Stimulated activated effector memory CD8-positive, alpha-beta T cell treated with anti-CD3 and anti-CD28 coated beads, Interleukin-12 subunit alpha, Interleukin-12 subunit beta, amount 100 ng/mL, for 72 hours (primary cell): Measurements from ENCODE around the gene SCO1.
"Not testable (repeated sequence)": the region's sequence is repeated elsewhere in the genome, so short reads cannot be mapped to it uniquely, and the experiment has no call there.

ENCODE experiments used
- ATAC-seq: fragments of 150-1000 bp; cut with Tn5 transposase; 2 replicates; pipeline ENCODE4 v1.10.0; 2021
- DNase-seq, 2 donors: peaks; one replicate each; pipeline ENCODE4 v3.0.0; 2021 to 2022; ENCODE audit warnings: low spot score in 2 of 2
- H3K27ac Mint-ChIP-seq: one replicate; pipeline ENCODE4 v1.8.0; 2022; ENCODE audit warnings: mild to moderate bottlenecking, mixed read lengths
- H3K36me3 Mint-ChIP-seq: one replicate; pipeline ENCODE4 v1.8.0; 2022; ENCODE audit warnings: mild to moderate bottlenecking, mixed read lengths
- H3K4me1 Mint-ChIP-seq: one replicate; pipeline ENCODE4 v1.8.0; 2022; ENCODE audit warnings: mixed read lengths
- H3K4me3 Mint-ChIP-seq: one replicate; pipeline ENCODE4 v1.8.0; 2022; ENCODE audit warnings: mild to moderate bottlenecking, mixed read lengths
- H3K9me3 Mint-ChIP-seq: one replicate; pipeline ENCODE4 v1.8.0; 2022; ENCODE audit warnings: mixed read lengths

Gene SCO1

GRCh38 chr17:10731408-10731879 is 34.1 kb upstream of the SCO1 start:
- ATAC-seq: no peak
- peak in 1 of 2 donors; percentile 33 for DNase-seq
- H3K9me3 Mint-ChIP-seq: no peaks in the 10 kb centered on the region
- no peak overlapping the region for H3K27ac Mint-ChIP-seq
- H3K4me1 Mint-ChIP-seq: peaks cover 10% of the 10 kb centered on the region
- no peaks in the 10 kb centered on the region for H3K36me3 Mint-ChIP-seq
- H3K4me3 Mint-ChIP-seq: peak overlapping the region; percentile 90

GRCh38 chr17:10730247-10730646 is 32.9 kb upstream of the SCO1 start:
- not testable (repeated sequence) for ATAC-seq, H3K9me3 Mint-ChIP-seq, H3K36me3 Mint-ChIP-seq
- peaks cover 10% of the 10 kb centered on the region for H3K4me1 Mint-ChIP-seq
- H3K27ac Mint-ChIP-seq: peak overlapping the region; percentile 59
- DNase-seq: peak in 1 of 2 donors; percentile 42
- peak overlapping the region; percentile 90 for H3K4me3 Mint-ChIP-seq

GRCh38 chr17:10729334-10730193 is 32.2 kb upstream of the SCO1 start, which contains the start of gene TMEM220:
Gene TMEM220, minus strand, starts transcription at chr17:10730023. Its CDS starts 172 bp downstream, at chr17:10729851.
- Mint-ChIP-seq H3K4me1 (peaks cover 10% of the 10 kb centered on the region), H3K36me3 (no peaks in the 10 kb centered on the region), H3K9me3 (no peaks in the 10 kb centered on the region), H3K27ac (peak within 1 kb of the TSS; percentile 59), H3K4me3 (peak within 1 kb of the TSS; percentile 90)
- DNase-seq: peak; percentile 22 to 62
- peak; percentile 73 for ATAC-seq

- no peak for ATAC-seq
- H3K9me3 Mint-ChIP-seq: no peaks in the 10 kb centered on the region
- H3K27ac Mint-ChIP-seq: no peak overlapping the region
- H3K4me1 Mint-ChIP-seq: peaks cover 10% of the 10 kb centered on the region
- no peaks in the 10 kb centered on the region for H3K36me3 Mint-ChIP-seq
- no peak overlapping the region for H3K4me3 Mint-ChIP-seq
- no peak for DNase-seq
These were observed 31.1 kb upstream of the SCO1 start for GRCh38 chr17:10728331-10728892.

GRCh38 chr17:10727192-10727591 is 29.9 kb upstream of the SCO1 start:
- no peak for DNase-seq
- Mint-ChIP-seq H3K36me3 (no peaks in the 10 kb centered on the region), H3K9me3 (no peaks in the 10 kb centered on the region), H3K4me3 (no peak overlapping the region), H3K27ac (no peak overlapping the region), H3K4me1 (peaks cover 10% of the 10 kb centered on the region)
- peak; percentile 78 for ATAC-seq

GRCh38 chr17:10726196-10726595 is 28.9 kb upstream of the SCO1 start:
- no peak for DNase-seq
- H3K4me1 Mint-ChIP-seq: peaks cover 10% of the 10 kb centered on the region
- ATAC-seq: no peak
- H3K9me3 Mint-ChIP-seq: no peaks in the 10 kb centered on the region
- no peak overlapping the region for H3K4me3 Mint-ChIP-seq
- H3K27ac Mint-ChIP-seq: no peak overlapping the region
- H3K36me3 Mint-ChIP-seq: no peaks in the 10 kb centered on the region

- peaks cover 10% of the 10 kb centered on the region for H3K4me1 Mint-ChIP-seq
- no peak for ATAC-seq
- H3K27ac Mint-ChIP-seq: no peak overlapping the region
- no peaks in the 10 kb centered on the region for H3K36me3 Mint-ChIP-seq
- no peak for DNase-seq
- no peak overlapping the region for H3K4me3 Mint-ChIP-seq
- no peaks in the 10 kb centered on the region for H3K9me3 Mint-ChIP-seq
These were observed 27.9 kb upstream of the SCO1 start for GRCh38 chr17:10725262-10725661.

GRCh38 chr17:10724546-10725195 is 27.3 kb upstream of the SCO1 start:
- no peaks in the 10 kb centered on the region for H3K36me3 Mint-ChIP-seq
- DNase-seq (no peak), ATAC-seq (no peak)
- H3K27ac Mint-ChIP-seq: no peak overlapping the region
- H3K4me3 Mint-ChIP-seq: no peak overlapping the region
- H3K9me3 Mint-ChIP-seq: no peaks in the 10 kb centered on the region
- H3K4me1 Mint-ChIP-seq: peaks cover 10% of the 10 kb centered on the region

GRCh38 chr17:10718547-10718946 is 21.2 kb upstream of the SCO1 start:
- no peak overlapping the region for H3K27ac Mint-ChIP-seq
- H3K9me3 Mint-ChIP-seq: no peaks in the 10 kb centered on the region
- no peak for ATAC-seq

GRCh38 chr17:10716218-10716617 is 18.9 kb upstream of the SCO1 start:
- no peak for ATAC-seq
- Mint-ChIP-seq H3K4me1 (no peaks in the 10 kb centered on the region), H3K36me3 (peaks cover 16% of the 10 kb centered on the region), H3K27ac (no peak overlapping the region), H3K9me3 (no peaks in the 10 kb centered on the region), H3K4me3 (no peak overlapping the region)
- no peak for DNase-seq

More at GRCh38 chr17:10718547-10718946, 21.2 kb upstream of the SCO1 start:
- no peak for DNase-seq
- no peaks in the 10 kb centered on the region for H3K4me1 Mint-ChIP-seq
- no peak overlapping the region for H3K4me3 Mint-ChIP-seq
- H3K36me3 Mint-ChIP-seq: no peaks in the 10 kb centered on the region

- Mint-ChIP-seq H3K27ac (no peak overlapping the region), H3K9me3 (no peaks in the 10 kb centered on the region), H3K4me1 (no peaks in the 10 kb centered on the region), H3K4me3 (no peak overlapping the region), H3K36me3 (peaks cover 42% of the 10 kb centered on the region)
- ATAC-seq: no peak
- no peak for DNase-seq
These were observed 16.0 kb upstream of the SCO1 start for GRCh38 chr17:10713318-10713717.

GRCh38 chr17:10705727-10706126 is 8.4 kb upstream of the SCO1 start:
- peak overlapping the region; percentile 6 for H3K27ac Mint-ChIP-seq

GRCh38 chr17:10702574-10702973 is 5.2 kb upstream of the SCO1 start:
- Mint-ChIP-seq H3K9me3 (no peaks in the 10 kb centered on the region), H3K4me1 (peaks cover 30% of the 10 kb centered on the region), H3K4me3 (no peak overlapping the region), H3K27ac (no peak overlapping the region), H3K36me3 (peaks cover 39% of the 10 kb centered on the region)
- DNase-seq (no peak), ATAC-seq (no peak)

More at GRCh38 chr17:10705727-10706126, 8.4 kb upstream of the SCO1 start:
- Mint-ChIP-seq H3K9me3 (no peaks in the 10 kb centered on the region), H3K4me3 (no peak overlapping the region), H3K4me1 (peaks cover 13% of the 10 kb centered on the region), H3K36me3 (peaks cover 59% of the 10 kb centered on the region)
- no peak for ATAC-seq
- no peak for DNase-seq

- Mint-ChIP-seq H3K36me3 (peaks cover 28% of the 10 kb centered on the region), H3K4me3 (peak overlapping the region; percentile 17), H3K27ac (peak overlapping the region; percentile 66), H3K4me1 (peaks cover 27% of the 10 kb centered on the region), H3K9me3 (no peaks in the 10 kb centered on the region)
- ATAC-seq: no peak
- DNase-seq: no peak
These were observed 2.5 kb upstream of the SCO1 start for GRCh38 chr17:10699856-10700255.

GRCh38 chr17:10698096-10698818 is 924 bp upstream of the SCO1 start:
- peak overlapping the region; percentile 84 for H3K4me3 Mint-ChIP-seq
- DNase-seq (no peak), ATAC-seq (no peak)
- H3K27ac Mint-ChIP-seq: peak overlapping the region; percentile 94
- no peaks in the 10 kb centered on the region for H3K9me3 Mint-ChIP-seq
- peaks cover 42% of the 10 kb centered on the region for H3K36me3 Mint-ChIP-seq
- peaks cover 36% of the 10 kb centered on the region for H3K4me1 Mint-ChIP-seq
